ENCODE measurements around the gene HDAC4. TPM values are rescaled to one million over a fixed set of nuclear protein-coding genes. Genes with fewer than 3 reads are reported as not detected.

HDAC4 gene
- total and polyA plus RNA-seq, 2 of the 4 experiments (the other 2 are of a cell fraction) = 4.1 to 7.2 TPM

DNA sequence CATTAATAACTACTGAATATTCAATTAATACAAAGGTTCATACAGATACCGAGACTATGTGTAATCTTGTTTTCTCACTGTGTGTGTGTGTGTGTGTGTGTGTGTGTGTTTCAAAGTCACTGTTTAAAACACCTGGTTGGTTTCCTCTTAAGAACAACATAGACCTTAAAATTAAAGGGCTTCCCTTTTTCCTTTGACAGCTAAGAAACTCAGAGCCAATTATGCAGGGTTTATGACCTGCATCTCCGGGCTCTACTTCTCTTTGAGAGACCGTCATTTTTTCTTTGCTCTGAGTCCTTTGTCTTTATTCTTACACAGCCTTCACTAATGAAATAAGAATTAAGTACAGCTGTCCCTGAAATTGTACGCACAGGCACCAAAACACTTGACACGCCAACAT lies 145.6 kb downstream of the HDAC4 start:
- Histone ChIP-seq H3K4me2 (ENCODE audit: low read depth, low read length) (no peak overlapping the region), H3K56ac (ENCODE audit: extremely low read depth, insufficient read depth, low read length) (no peak overlapping the region), H3K14ac (replicated peaks; ENCODE audit: low read depth, low read length) (no peak overlapping the region), H2BK20ac (ENCODE audit: low read depth, low read length) (no peak overlapping the region), H2BK5ac (ENCODE audit: low read depth, low read length, poor library complexity, severe bottlenecking) (no peak overlapping the region), H2BK15ac (ENCODE audit: low read depth, low read length) (no peak overlapping the region), H2AK5ac (ENCODE audit: low read depth, low read length) (no peak overlapping the region), H4K8ac (ENCODE audit: low read depth in 2 of 2, low read length in 2 of 2) (no peak overlapping the region), H3K9ac (ENCODE audit: low read depth, low read length) (no peak overlapping the region), H3K79me1 (ENCODE audit: low read depth in 1 of 2, low read length in 2 of 2) (peaks cover 35 to 76% of the 10 kb centered on the region in 2 experiments), H3K9me1 (ENCODE audit: insufficient read depth, low read length) (peaks cover 16% of the 10 kb centered on the region), H2AK9ac (replicated peaks; ENCODE audit: low read depth, low read length, poor library complexity) (no peak overlapping the region), H3K9me3 (ENCODE audit: control insufficient read depth, insufficient read depth, low read length) (no peaks in the 10 kb centered on the region; the same call in 1 of the 2 replicates), H4K20me1 (ENCODE audit: insufficient read depth, low read length) (no peaks in the 10 kb centered on the region), H3K27me3 (ENCODE audit: control insufficient read depth, insufficient read depth, low read length) (no peaks in the 10 kb centered on the region), H3K27ac (ENCODE audit: insufficient read depth, low read length) (no peak overlapping the region), H3K36me3 (ENCODE audit: control insufficient read depth, insufficient read depth, low read length) (no peaks in the 10 kb centered on the region), H3K4me3 (ENCODE audit: insufficient read depth, low read depth, low read length) (no peak overlapping the region), H4K5ac (ENCODE audit: low read depth, low read length) (no peak overlapping the region), H3K18ac (ENCODE audit: low read depth, low read length) (no peak overlapping the region), H2BK120ac (ENCODE audit: low read depth, low read length) (no peak overlapping the region), H2AFZ (replicated peaks; ENCODE audit: low read length, poor library complexity) (no peak overlapping the region), H4K91ac (ENCODE audit: insufficient read depth, low read depth, low read length) (no peak overlapping the region), H3K23ac (ENCODE audit: low read depth, low read length) (no peak overlapping the region), H3K4ac (ENCODE audit: low read depth, low read length) (no peak overlapping the region), H3K4me1 (ENCODE audit: control insufficient read depth, insufficient read depth, low read length) (peaks cover 14% of the 10 kb centered on the region)
- intact Hi-C loops (cut with micrococcal nuclease) (no loop called here), dilution Hi-C loops (cut with HindIII; ENCODE audit: low sequenced_read_pairs, unreplicated experiment) (no loop called here), in situ Hi-C loops (cut with MboI; ENCODE audit: low sequenced_read_pairs) (no loop called here)
- no TSS peak for BruUV-seq (replicated peaks)
- DNase-seq (no peak), ATAC-seq (ENCODE audit: low read depth) (no peak)
- WGBS, 2 experiments (ENCODE audit: extremely low coverage in 2 of 2, insufficient read length in 1 of 2) = no CpG with 5 or more reads among the region's 5 CpGs
- ChIA-PET CTCF (no interaction called here), POLR2A (ENCODE audit: unreplicated experiment) (no interaction called here)
- TF ChIP-seq MXI1 (IDR thresholded peaks at IDR 0.05; ENCODE audit: borderline replicate concordance, low read depth, low read length) (no peak), RAD21 (IDR thresholded peaks at IDR 0.05; ENCODE audit: low read length) (no peak), SMC3 (IDR thresholded peaks at IDR 0.05; ENCODE audit: low read depth, low read length) (no peak), POLR2A (IDR thresholded peaks at IDR 0.05; ENCODE audit: low read depth, low read length) (no peak), CHD1 (IDR thresholded peaks at IDR 0.05; ENCODE audit: low read depth, low read length) (no peak), CEBPB (IDR thresholded peaks at IDR 0.05; ENCODE audit: low read depth, low read length) (no peak), MAFK (IDR thresholded peaks at IDR 0.05; ENCODE audit: low read depth, low read length) (no peak), FOS (IDR thresholded peaks at IDR 0.05; ENCODE audit: low read depth, low read length) (no peak), MAZ (IDR thresholded peaks at IDR 0.05; ENCODE audit: borderline replicate concordance, low read depth, low read length) (no peak)
- TF ChIP-seq, protein P1, sequence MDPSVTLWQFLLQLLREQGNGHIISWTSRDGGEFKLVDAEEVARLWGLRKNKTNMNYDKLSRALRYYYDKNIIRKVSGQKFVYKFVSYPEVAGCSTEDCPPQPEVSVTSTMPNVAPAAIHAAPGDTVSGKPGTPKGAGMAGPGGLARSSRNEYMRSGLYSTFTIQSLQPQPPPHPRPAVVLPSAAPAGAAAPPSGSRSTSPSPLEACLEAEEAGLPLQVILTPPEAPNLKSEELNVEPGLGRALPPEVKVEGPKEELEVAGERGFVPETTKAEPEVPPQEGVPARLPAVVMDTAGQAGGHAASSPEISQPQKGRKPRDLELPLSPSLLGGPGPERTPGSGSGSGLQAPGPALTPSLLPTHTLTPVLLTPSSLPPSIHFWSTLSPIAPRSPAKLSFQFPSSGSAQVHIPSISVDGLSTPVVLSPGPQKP (IDR thresholded peaks at IDR 0.05; ENCODE audit: borderline replicate concordance, low read depth, low read length) = no peak

Measured in IMR-90 (cell line).